Measurements from ENCODE around the gene MAPKAPK5. TPM values are rescaled to one million over a fixed set of nuclear protein-coding genes. Genes with fewer than 3 reads are reported as not detected.

Gene MAPKAPK5
- total and polyA plus RNA-seq, 2 of the 13 experiments (the other 11 are each of a cell fraction or from before 2014, with no cell fraction given): 43.2 to 58.2 TPM

DNA sequence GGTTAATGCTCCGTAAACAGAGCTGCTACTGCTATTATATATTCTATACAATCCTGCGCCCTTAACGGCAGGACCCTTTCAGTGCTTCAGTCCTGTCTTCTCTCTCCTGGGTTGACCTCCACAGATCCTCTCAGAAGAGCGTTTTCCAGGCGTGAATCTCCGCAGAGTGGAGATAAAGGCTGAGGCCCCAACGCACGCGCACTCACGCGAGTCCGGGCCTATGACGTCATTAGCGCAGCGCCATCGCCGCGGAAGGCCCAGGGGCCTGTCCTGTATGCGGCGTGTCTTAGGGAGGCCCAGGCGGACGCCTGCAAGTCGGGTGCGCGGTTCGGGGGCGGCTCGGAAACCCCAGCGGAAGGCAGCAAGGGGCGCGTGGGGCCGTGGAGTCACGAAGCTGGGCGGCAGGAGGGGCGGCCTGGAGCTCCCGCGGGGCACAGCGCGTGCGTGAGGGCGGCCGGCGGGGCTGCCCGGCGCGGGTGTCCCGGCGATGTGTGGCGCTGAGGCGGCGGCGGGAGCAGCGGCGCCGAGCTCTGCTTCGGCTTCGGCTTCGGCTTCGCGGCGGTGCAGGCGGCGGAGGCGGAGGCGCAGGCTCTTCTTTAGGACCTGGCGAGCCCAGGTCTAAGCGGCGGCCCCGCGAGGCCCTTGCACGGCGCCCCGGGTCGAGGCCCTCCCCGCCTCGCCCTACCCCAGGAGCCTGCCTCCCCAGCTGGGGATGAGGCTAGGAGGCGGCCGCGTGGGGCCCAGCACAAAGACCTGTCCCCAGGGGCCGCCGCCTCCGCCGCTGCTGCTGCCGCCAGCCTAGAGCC is at the start of gene MAPKAPK5 (continued):
- TF ChIP-seq KIAA2018 (CRISPR knock-in tag; IDR thresholded peaks at IDR 0.05; ENCODE audit: borderline replicate concordance) (peak; percentile 76; the same call in 1 of the 2 replicates), AGO2 (optimal IDR thresholded peaks at IDR 0.05; ENCODE audit: low read depth, low read length) (no peak), IRX3 (CRISPR knock-in tag; IDR thresholded peaks at IDR 0.05; ENCODE audit: borderline replicate concordance, low read depth) (no peak), SOX6 (IDR thresholded peaks at IDR 0.05) (no peak), SOX6 (CRISPR knock-in tag; IDR thresholded peaks at IDR 0.05) (peak; percentile 79), EHMT2 (IDR thresholded peaks at IDR 0.05; ENCODE audit: borderline replicate concordance, low read depth, low read length) (no peak), ZFP91 (CRISPR knock-in tag; IDR thresholded peaks at IDR 0.05; ENCODE audit: borderline replicate concordance) (peak; percentile 80), NFYB (CRISPR knock-in tag; IDR thresholded peaks at IDR 0.05) (peak; percentile 46; the same call in 1 of the 2 replicates), ZNF431 (CRISPR knock-in tag; IDR thresholded peaks at IDR 0.05; ENCODE audit: borderline replicate concordance, low read depth) (no peak), ZNF264 (CRISPR knock-in tag; IDR thresholded peaks at IDR 0.05) (no peak), ZNF644 (CRISPR knock-in tag; IDR thresholded peaks at IDR 0.05; ENCODE audit: low read depth) (no peak), MIER2 (CRISPR knock-in tag; IDR thresholded peaks at IDR 0.05) (no peak)
- TF ChIP-seq, protein P1, sequence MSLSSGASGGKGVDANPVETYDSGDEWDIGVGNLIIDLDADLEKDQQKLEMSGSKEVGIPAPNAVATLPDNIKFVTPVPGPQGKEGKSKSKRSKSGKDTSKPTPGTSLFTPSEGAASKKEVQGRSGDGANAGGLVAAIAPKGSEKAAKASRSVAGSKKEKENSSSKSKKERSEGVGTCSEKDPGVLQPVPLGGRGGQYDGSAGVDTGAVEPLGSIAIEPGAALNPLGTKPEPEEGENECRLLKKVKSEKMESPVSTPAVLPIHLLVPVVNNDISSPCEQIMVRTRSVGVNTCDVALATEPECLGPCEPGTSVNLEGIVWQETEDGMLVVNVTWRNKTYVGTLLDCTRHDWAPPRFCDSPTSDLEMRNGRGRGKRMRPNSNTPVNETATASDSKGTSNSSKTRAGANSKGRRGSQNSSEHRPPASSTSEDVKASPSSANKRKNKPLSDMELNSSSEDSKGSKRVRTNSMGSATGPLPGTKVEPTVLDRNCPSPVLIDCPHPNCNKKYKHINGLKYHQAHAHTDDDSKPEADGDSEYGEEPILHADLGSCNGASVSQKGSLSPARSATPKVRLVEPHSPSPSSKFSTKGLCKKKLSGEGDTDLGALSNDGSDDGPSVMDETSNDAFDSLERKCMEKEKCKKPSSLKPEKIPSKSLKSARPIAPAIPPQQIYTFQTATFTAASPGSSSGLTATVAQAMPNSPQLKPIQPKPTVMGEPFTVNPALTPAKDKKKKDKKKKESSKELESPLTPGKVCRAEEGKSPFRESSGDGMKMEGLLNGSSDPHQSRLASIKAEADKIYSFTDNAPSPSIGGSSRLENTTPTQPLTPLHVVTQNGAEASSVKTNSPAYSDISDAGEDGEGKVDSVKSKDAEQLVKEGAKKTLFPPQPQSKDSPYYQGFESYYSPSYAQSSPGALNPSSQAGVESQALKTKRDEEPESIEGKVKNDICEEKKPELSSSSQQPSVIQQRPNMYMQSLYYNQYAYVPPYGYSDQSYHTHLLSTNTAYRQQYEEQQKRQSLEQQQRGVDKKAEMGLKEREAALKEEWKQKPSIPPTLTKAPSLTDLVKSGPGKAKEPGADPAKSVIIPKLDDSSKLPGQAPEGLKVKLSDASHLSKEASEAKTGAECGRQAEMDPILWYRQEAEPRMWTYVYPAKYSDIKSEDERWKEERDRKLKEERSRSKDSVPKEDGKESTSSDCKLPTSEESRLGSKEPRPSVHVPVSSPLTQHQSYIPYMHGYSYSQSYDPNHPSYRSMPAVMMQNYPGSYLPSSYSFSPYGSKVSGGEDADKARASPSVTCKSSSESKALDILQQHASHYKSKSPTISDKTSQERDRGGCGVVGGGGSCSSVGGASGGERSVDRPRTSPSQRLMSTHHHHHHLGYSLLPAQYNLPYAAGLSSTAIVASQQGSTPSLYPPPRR (CRISPR knock-in tag; IDR thresholded peaks at IDR 0.05; ENCODE audit: borderline replicate concordance): peak; percentile 55; the same call in 1 of the 2 replicates

Data from HepG2 (cell line).